ENCODE data around the gene PRKCE.

GRCh38 chr2:45892425-45892745 lies 240.9 kb downstream of the PRKCE start:
- TF ChIP-seq CTCF (IDR thresholded peaks at IDR 0.05), result no peak
- no peak for TF ChIP-seq POLR2A (IDR thresholded peaks at IDR 0.05)
